OCI-LY7 (cell line): ENCODE results near the gene PES1.
"Not testable (repeated sequence)": the region's sequence is repeated elsewhere in the genome, so short reads cannot be mapped to it uniquely, and the experiment has no call there.

Experiments used
- EZH2phosphoT487 ChIP-seq: fragments of 200-600 bp; sonication (generic); IDR thresholded peaks from 2 replicates; pipeline ENCODE4 v1.6.1; 2018; ENCODE audit warnings: low read depth, borderline replicate concordance, mild to moderate bottlenecking, mixed run types, antibody characterized with exemption, low read length, moderate library complexity, mixed read lengths
- TF ChIP-seq, protein P1 (sequence below): fragments of 200-600 bp; sonication (generic); conservative IDR thresholded peaks from 2 replicates; pipeline ENCODE4 v1.5.1; 2014; ENCODE audit warnings: mild to moderate bottlenecking, antibody characterized with exemption, low read length, moderate library complexity, mixed read lengths

DNA sequence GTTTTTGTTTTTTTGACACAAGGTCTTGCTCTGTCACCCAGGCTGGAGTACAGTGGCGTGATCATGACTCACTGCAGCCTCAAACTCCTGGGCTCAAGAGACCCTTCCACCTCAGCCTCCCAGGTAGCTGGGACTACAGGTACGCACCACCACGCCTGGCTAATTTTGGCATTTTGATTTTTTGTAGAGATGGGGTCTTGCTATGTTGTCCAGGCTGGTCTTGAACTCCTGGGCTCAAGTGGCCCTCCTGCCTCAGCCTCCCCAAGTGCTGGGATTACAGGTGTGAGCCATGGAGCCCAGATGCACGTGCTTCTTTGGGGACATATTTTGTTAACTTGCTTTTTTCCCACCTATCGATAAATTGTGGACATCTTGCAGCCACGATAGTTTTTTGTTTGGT, 24.4 kb downstream of the PES1 start:
- TF ChIP-seq, protein P1, sequence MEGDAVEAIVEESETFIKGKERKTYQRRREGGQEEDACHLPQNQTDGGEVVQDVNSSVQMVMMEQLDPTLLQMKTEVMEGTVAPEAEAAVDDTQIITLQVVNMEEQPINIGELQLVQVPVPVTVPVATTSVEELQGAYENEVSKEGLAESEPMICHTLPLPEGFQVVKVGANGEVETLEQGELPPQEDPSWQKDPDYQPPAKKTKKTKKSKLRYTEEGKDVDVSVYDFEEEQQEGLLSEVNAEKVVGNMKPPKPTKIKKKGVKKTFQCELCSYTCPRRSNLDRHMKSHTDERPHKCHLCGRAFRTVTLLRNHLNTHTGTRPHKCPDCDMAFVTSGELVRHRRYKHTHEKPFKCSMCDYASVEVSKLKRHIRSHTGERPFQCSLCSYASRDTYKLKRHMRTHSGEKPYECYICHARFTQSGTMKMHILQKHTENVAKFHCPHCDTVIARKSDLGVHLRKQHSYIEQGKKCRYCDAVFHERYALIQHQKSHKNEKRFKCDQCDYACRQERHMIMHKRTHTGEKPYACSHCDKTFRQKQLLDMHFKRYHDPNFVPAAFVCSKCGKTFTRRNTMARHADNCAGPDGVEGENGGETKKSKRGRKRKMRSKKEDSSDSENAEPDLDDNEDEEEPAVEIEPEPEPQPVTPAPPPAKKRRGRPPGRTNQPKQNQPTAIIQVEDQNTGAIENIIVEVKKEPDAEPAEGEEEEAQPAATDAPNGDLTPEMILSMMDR = not testable (repeated sequence)
- not testable (repeated sequence) for TF ChIP-seq EZH2phosphoT487
